Inferior parietal cortex (tissue), 1 donor: Measurements from ENCODE around the gene AFF3.

Experiments
- DNase-seq: peaks from one replicate; pipeline ENCODE4 v3.0.0-alpha.2; 2016; ENCODE audit errors: extremely low spot score

Gene AFF3

GRCh38 chr2:99857867-99858444 is 284.4 kb downstream of the AFF3 start:
- DNase-seq: no peak

- DNase-seq: no peak
Measured at GRCh38 chr2:99857372-99857771, 285.0 kb downstream of the AFF3 start.

- DNase-seq: no peak
Measured at GRCh38 chr2:99856119-99856518, 286.3 kb downstream of the AFF3 start.

GRCh38 chr2:99854236-99854852 is 288.0 kb downstream of the AFF3 start:
- DNase-seq: no peak

GRCh38 chr2:99852956-99853355 is 289.4 kb downstream of the AFF3 start:
- DNase-seq: no peak

GRCh38 chr2:99852376-99852934 is 289.9 kb downstream of the AFF3 start:
- DNase-seq: no peak

- no peak for DNase-seq
Measured at GRCh38 chr2:99851811-99852210, 290.6 kb downstream of the AFF3 start.

- DNase-seq: no peak
Measured at GRCh38 chr2:99851089-99851488, 291.3 kb downstream of the AFF3 start.

GRCh38 chr2:99850084-99850710 is 292.2 kb downstream of the AFF3 start:
- no peak for DNase-seq

- no peak for DNase-seq
Measured at GRCh38 chr2:99846462-99847107, 295.8 kb downstream of the AFF3 start.

GRCh38 chr2:99845296-99845695 is 297.1 kb downstream of the AFF3 start:
- no peak for DNase-seq

GRCh38 chr2:99842451-99842850 is 299.9 kb downstream of the AFF3 start:
- no peak for DNase-seq

- DNase-seq: no peak
Measured at GRCh38 chr2:99841749-99842148, 300.6 kb downstream of the AFF3 start.

- no peak for DNase-seq
Measured at GRCh38 chr2:99840831-99841230, 301.6 kb downstream of the AFF3 start.

GRCh38 chr2:99836690-99837605 is 305.4 kb downstream of the AFF3 start:
- no peak for DNase-seq

- no peak for DNase-seq
Measured at GRCh38 chr2:99834426-99834825, 308.0 kb downstream of the AFF3 start.

GRCh38 chr2:99833586-99834201 is 308.7 kb downstream of the AFF3 start:
- no peak for DNase-seq

- no peak for DNase-seq
Measured at GRCh38 chr2:99832926-99833325, 309.5 kb downstream of the AFF3 start.

GRCh38 chr2:99831772-99832171 is 310.6 kb downstream of the AFF3 start:
- no peak for DNase-seq

- no peak for DNase-seq
Measured at GRCh38 chr2:99827296-99827999, 314.9 kb downstream of the AFF3 start.
